ENCODE results near the gene STMND1. TPM values are rescaled to one million over a fixed set of nuclear protein-coding genes. Genes with fewer than 3 reads are reported as not detected.

STMND1 gene
- polyA plus RNA-seq, 6 donors from 2014 or later: not detected

DNA sequence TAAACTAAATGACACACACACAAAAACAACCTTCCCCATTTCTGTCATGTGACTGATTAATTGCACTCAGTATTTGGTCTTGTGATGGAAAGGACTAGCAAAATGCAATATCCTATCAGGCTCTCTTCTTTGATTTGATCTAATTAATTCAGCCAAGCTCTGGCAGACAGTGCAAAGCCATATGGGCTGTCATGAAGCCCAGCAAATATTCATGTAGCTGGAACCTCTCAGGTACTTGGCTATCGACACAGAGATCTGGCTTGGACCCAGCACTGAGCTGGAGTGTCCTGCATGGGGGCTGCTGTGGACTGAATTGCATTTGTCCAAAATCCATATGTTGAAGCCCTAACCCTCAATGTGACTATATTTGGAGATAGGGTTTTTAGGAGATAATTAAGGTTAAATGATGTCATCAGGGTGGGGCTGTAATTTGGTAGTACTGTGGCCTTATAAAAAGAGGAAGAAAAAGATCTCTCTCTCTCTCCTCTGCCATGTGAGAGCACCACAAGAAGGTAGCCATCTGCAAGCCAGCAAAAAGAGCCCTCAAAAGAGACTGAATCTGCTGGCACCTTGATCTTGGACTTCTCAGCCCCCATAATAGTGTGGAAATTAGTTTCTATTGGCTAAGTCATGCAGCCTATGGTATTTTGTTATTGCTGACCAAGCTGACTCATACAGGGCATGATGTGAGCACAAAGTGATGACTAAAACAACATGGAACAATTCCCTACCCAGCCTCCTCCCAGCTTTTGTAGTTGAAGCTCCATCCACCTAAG is 77.1 kb downstream of the STMND1 start:
- Mint-ChIP-seq H3K9me3 (peaks cover 0 to 8% (median 3%) of the 10 kb centered on the region in 7 donors), H3K4me1 (peaks cover 0 to 4% (median 0%) of the 10 kb centered on the region in 3 donors), H3K4me3 (peak overlapping the region in 1 of 8 donors; percentile 54), H3K27me3 (peaks cover 0 to 10% (median 4%) of the 10 kb centered on the region in 3 donors), H3K36me3 (no peaks in the 10 kb centered on the region), H3K27ac (peak overlapping the region in 1 of 6 donors; percentile 8)
- DNase-seq (no peak), ATAC-seq (ENCODE audit: low read depth in 2 of 2) (no peak)

DNA sequence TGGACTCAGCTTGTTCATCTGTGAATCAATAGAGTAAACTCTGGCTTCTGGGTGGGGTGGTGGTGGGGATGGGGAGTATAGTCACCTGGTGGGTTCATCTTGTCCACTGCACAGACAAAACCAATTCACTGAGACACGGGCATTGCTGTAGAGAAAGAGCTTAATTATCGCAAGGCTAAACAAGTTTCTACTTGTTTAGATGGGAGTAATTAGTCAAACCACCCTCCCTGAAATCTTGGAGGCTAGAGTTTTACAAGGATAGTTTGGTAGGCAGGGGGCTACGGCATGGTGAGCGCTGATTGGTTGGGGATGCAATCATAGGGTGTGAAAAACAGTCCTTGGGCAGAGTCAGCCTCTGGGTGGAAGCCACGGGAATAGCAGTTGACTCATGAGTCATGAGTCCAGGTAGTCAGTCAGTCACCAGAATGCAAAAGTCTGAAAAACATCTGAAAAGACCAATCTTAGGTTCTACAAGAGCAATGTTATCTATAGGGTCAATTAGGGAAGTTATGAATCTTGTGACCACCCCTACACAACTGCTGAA is 77.8 kb downstream of the STMND1 start:
- ATAC-seq (ENCODE audit: low read depth in 2 of 2) (no peak), DNase-seq (no peak)
- Mint-ChIP-seq H3K27ac (peak overlapping the region in 1 of 6 donors; percentile 8), H3K9me3 (peaks cover 0 to 8% (median 3%) of the 10 kb centered on the region in 7 donors), H3K4me1 (peaks cover 0 to 4% (median 0%) of the 10 kb centered on the region in 3 donors), H3K36me3 (no peaks in the 10 kb centered on the region), H3K4me3 (no peak overlapping the region), H3K27me3 (peaks cover 0 to 10% (median 4%) of the 10 kb centered on the region in 3 donors)

Other genes with a start within 250 kb of the STMND1 start
- not detected for gene RBM24, start 179.3 kb downstream of the STMND1 start, polyA plus RNA-seq (ENCODE audit: low read depth in 6 of 6)

All from naive B cell (primary cell).